A549 (cell line): ENCODE measurements around the gene MTG1.
"Not testable (repeated sequence)": the region's sequence is repeated elsewhere in the genome, so short reads cannot be mapped to it uniquely, and the experiment has no call there.

Source experiments
- CEBPB ChIP-seq, 2 experiments: fragments of >200 bp in 1 of 2; sonication (Bioruptor Twin) in 1 of 2; formaldehyde crosslinking in 1 of 2; IDR thresholded peaks; 2 replicates each; pipeline ENCODE4 v1.6.1; 2012 to 2016
- CTCF ChIP-seq: fragments of >200 bp; sonication (Bioruptor Twin); formaldehyde crosslinking; IDR thresholded peaks from 3 replicates; pipeline ENCODE4 v1.5.1; 2016
- MAX ChIP-seq: IDR thresholded peaks from 2 replicates; pipeline ENCODE4 v1.6.1; 2012
- PBX3 ChIP-seq: IDR thresholded peaks from 2 replicates; pipeline ENCODE4 v1.6.1; 2012
- PHF8 ChIP-seq: fragments of 200-600 bp; sonication (generic); IDR thresholded peaks from 2 replicates; pipeline ENCODE4 v1.6.1; 2016; ENCODE audit warnings: low read depth, mild to moderate bottlenecking, antibody characterized with exemption, moderate library complexity, borderline replicate concordance

- not testable (repeated sequence) for TF ChIP-seq MAX; PHF8; CTCF; PBX3; CEBPB (IDR thresholded peaks at IDR 0.05)
These were observed 38.1 kb downstream of the MTG1 start for GRCh38 chr10:133431888-133432613.
